Measurements from ENCODE around the gene CHRNG. TPM values are rescaled to one million over a fixed set of nuclear protein-coding genes. Genes with fewer than 3 reads are reported as not detected.

The CHRNG gene
- total RNA-seq = not detected in 2 replicates

GRCh38 chr2:232539298-232540231, at the start of gene CHRNG:
Gene CHRNG, plus strand, starts transcription at chr2:232539692. Its CDS starts 56 bp downstream, at chr2:232539748.
- DNase-seq (ENCODE audit: low read depth in 2 of 2) = no peak

- DNase-seq (ENCODE audit: low read depth in 2 of 2) = no peak
Observed at GRCh38 chr2:232490221-232491138, 49.0 kb upstream of the CHRNG start.

- no peak for DNase-seq (ENCODE audit: low read depth in 2 of 2)
Observed at GRCh38 chr2:232491139-232491780, 48.2 kb upstream of the CHRNG start.

DNA sequence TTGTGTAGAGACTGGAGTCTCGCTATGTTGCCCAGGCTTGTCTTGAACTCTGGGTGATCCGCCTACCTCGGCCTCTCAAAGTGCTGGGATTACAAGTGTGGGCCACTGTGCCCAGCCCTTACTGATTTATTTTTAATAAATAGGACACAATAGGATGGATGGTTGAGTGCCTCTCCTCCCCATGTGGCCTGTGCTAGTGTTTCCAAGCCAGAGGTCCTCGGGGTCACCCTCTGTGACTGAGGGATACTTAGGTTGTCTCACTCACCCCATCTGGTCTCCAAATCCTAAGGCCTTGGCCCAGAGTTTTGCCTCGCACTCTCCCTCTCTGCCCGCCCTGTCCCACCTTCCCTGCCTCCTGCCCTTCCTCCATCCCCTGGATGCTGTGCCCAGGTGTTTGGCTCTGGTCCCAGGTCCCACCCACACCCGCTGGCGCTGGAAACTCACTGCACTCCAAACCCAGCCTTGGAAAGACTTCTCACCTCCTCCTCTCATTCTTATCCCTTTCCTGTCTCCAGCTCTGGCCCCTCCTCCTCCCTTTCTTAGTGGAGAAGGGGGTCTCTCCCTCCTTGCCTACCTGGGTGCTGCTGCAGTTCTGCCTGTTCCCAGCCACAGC, 47.1 kb upstream of the CHRNG start:
- DNase-seq (ENCODE audit: low read depth in 2 of 2) = no peak

GRCh38 chr2:232492963-232493700, 46.4 kb upstream of the CHRNG start:
- no peak for DNase-seq (ENCODE audit: low read depth in 2 of 2)

DNA sequence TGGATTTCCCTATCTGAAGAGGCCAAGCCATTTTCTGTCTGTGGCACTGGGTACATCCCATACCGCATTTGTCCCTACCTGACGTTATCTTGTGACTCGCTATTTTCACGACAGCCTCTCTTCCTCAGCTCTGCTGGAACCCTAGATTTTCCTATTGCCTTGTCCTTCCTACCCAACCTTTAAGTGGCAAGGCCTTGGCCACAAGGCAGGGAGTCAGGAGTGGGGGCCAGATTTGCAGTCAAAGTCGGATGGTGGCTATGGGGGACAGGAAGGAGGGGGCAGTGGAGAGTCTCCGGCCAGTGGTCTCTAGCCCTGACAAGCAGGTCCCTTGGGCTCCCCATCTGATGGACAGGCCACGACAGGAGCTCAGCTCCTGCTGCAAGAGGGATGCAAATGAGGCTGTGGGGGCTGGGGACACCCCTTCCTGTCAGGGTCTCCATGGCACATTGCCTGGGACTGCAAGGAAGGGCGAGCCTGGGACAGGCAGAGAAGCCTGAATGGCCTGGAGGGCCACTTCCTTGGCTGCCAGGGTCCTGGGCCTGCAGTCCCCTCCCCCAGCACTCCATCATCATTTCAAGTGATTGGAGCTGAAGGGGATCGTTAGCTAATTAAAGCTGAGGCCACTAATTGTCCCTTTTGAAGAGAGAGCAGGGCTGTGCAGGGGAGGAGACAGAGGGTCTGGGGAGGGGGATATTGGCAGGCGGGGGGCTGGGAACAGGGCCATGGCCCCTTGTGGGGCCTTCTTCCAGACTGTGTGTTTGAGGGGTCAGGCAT, 45.6 kb upstream of the CHRNG start:
- DNase-seq (ENCODE audit: low read depth in 2 of 2) = no peak

- DNase-seq (ENCODE audit: low read depth in 2 of 2) = no peak
Observed at GRCh38 chr2:232494542-232494941, 45.0 kb upstream of the CHRNG start.

GRCh38 chr2:232495292-232495691, 44.2 kb upstream of the CHRNG start:
- DNase-seq (ENCODE audit: low read depth in 2 of 2) = no peak

- no peak for DNase-seq (ENCODE audit: low read depth in 2 of 2)
Observed at GRCh38 chr2:232496501-232497270, 42.8 kb upstream of the CHRNG start.

DNA sequence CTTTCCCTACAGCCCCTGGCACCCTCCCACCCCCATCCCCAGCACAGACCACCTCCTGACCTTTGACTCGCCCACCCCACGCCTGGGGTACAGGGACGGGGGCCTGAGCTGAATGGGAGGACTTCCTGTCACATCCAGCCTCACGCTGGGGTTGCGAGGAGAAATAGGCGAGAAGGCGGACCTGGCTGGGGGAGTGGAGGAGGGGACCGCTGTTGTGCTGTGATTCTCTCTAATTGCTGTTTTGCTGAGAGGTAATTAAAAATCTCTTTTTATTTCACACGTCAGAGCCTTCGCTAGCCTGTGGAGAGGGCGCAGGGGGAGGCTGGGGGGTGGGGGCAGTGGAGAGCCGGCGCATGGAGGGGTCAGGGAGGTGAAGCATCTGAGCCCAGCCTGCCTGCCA, 42.1 kb upstream of the CHRNG start:
- DNase-seq (ENCODE audit: low read depth in 2 of 2) = no peak

DNA sequence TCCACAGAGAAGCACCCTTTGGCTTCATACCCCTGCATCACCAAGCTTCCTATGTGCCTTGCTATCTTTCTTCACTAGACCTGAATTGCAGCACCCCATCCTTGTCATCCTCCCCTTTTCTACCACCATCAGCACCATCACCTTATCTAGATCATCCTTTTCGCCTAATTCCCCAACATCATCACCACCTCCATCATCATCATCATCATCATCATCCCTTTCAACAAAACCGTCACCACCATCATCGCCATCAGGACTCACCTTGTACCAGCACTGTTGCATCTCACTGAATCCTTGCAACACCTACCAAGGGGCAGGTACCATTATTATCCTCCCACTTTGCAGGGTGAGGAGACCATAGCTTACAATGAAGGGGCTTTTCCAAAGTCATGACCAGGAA, 41.0 kb upstream of the CHRNG start:
- no peak for DNase-seq (ENCODE audit: low read depth in 2 of 2)

- peak in 1 of 2 donors; percentile 19 for DNase-seq (ENCODE audit: low read depth in 2 of 2)
Observed at GRCh38 chr2:232501331-232501771, 38.1 kb upstream of the CHRNG start.

DNA sequence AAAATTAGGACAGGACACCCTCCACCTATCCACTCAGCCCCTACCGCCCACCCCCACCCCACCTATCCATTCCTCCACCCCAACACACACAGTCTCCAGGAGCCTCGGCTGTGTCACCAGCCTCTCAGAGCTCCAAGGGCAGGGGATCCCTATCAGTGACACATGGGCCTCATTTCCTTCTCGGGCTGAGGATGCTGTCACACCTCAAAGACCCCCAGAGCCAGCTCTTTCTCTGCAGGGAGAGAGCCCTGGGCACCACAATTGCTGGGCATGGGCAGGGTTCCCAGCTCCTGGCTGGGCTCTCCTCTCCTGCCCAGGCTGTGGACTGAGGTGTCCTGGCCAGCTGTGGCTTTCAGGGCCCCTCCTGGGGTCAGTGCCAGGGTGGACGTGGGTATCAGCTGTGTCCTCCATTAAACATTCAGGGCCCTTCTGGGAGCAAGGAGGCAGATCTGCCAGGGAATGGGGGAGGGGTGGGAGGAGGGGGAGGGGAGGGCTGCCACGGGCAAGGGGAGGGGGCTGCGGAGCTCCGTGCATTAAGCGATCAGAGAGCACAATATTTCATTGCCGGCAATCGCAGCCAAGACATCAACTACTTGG, 37.6 kb upstream of the CHRNG start:
- no peak for DNase-seq (ENCODE audit: low read depth in 2 of 2)

DNA sequence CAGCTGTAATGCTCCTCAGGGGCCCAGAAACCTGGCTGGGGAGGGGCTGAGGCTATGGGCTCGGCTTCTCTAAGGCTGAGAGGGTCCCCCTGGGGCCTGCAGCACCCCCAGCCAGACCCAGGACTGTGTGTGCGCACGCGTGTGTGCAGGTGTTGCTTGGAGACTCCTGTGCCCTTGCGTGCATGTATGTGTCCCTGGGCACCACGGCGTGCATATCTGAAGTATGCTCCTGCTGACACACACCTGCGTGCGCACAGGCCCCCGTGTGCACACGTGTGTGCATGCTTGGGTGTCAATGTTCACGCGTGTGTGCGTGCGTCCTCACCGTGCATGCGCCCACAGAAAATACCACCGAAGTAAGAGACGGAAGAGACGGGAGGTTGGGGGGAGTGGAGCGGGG, 37.0 kb upstream of the CHRNG start:
- no peak for DNase-seq (ENCODE audit: low read depth in 2 of 2)

- DNase-seq (ENCODE audit: low read depth in 2 of 2) = peak in 1 of 2 donors; percentile 27
Observed at GRCh38 chr2:232502911-232503808, 36.3 kb upstream of the CHRNG start.

- no peak for DNase-seq (ENCODE audit: low read depth in 2 of 2)
Observed at GRCh38 chr2:232503809-232504323, 35.6 kb upstream of the CHRNG start.

DNA sequence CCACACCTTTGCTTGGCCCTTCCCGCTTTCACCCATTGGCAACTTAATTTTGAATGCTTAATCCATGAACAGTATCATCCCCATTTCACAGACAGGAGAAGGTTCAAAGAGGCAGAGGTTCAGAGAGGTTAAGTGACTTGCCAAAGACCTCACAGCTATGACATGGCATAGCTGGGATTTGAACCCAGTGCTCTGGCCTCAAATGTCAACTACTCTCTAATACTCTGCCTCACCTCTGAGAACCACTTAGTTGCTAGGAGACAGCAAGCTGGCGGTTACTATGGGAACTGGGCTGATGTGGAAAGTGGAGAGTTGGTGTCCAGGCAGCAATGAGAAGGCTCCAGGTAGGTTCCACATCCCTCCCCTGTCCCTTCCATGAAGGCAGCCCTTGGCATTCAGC, 35.1 kb upstream of the CHRNG start:
- peak in 1 of 2 donors; percentile 11 for DNase-seq (ENCODE audit: low read depth in 2 of 2)
